ENCODE measurements around the gene NET1.
"Not testable (repeated sequence)": the region's sequence is repeated elsewhere in the genome, so short reads cannot be mapped to it uniquely, and the experiment has no call there.

NET1 gene

GRCh38 chr10:5400468-5401240 is 11.7 kb upstream of the NET1 start:
- no peak for DNase-seq (ENCODE audit: low spot score)

GRCh38 chr10:5402798-5403197 is 9.6 kb upstream of the NET1 start:
- DNase-seq (ENCODE audit: low spot score), result no peak

- no peak for DNase-seq (ENCODE audit: low spot score)
Measured at GRCh38 chr10:5404208-5405041, 7.9 kb upstream of the NET1 start, which contains the start of gene TUBAL3. TUBAL3 (minus strand) TSS chr10:5404828; CDS start chr10:5404792, 36 bp downstream.

GRCh38 chr10:5406918-5407317 is 5.4 kb upstream of the NET1 start:
- no peak for DNase-seq (ENCODE audit: low spot score)

GRCh38 chr10:5410787-5411186 is 1.6 kb upstream of the NET1 start:
- DNase-seq (ENCODE audit: low spot score), result not testable (repeated sequence)

- peak; percentile 12 for DNase-seq (ENCODE audit: low spot score)
Measured at GRCh38 chr10:5411941-5412276, 448 bp upstream of the NET1 start.

- peak; percentile 56 for DNase-seq (ENCODE audit: low spot score)
Measured at GRCh38 chr10:5413012-5413938, 918 bp downstream of the NET1 start.

GRCh38 chr10:5416981-5417380 is 4.6 kb downstream of the NET1 start:
- DNase-seq (ENCODE audit: low spot score), result no peak

GRCh38 chr10:5418584-5418983 is 6.2 kb downstream of the NET1 start:
- no peak for DNase-seq (ENCODE audit: low spot score)

- no peak for DNase-seq (ENCODE audit: low spot score)
Measured at GRCh38 chr10:5419466-5420094, 7.2 kb downstream of the NET1 start.

GRCh38 chr10:5423771-5424170 is 11.4 kb downstream of the NET1 start:
- no peak for DNase-seq (ENCODE audit: low spot score)

GRCh38 chr10:5424751-5425150 is 12.4 kb downstream of the NET1 start:
- DNase-seq (ENCODE audit: low spot score), result no peak

- DNase-seq (ENCODE audit: low spot score), result no peak
Measured at GRCh38 chr10:5428133-5428532, 15.8 kb downstream of the NET1 start.

GRCh38 chr10:5433182-5433581 is 20.8 kb downstream of the NET1 start:
- no peak for DNase-seq (ENCODE audit: low spot score)

- DNase-seq (ENCODE audit: low spot score), result peak; percentile 56
Measured at GRCh38 chr10:5434017-5434753, 21.8 kb downstream of the NET1 start.

- no peak for DNase-seq (ENCODE audit: low spot score)
Measured at GRCh38 chr10:5435328-5435727, 23.0 kb downstream of the NET1 start.

- DNase-seq (ENCODE audit: low spot score), result no peak
Measured at GRCh38 chr10:5440206-5440605, 27.8 kb downstream of the NET1 start.

- DNase-seq (ENCODE audit: low spot score), result no peak
Measured at GRCh38 chr10:5441106-5441505, 28.7 kb downstream of the NET1 start.

- DNase-seq (ENCODE audit: low spot score), result peak; percentile 47
Measured at GRCh38 chr10:5442065-5442989, 30.0 kb downstream of the NET1 start.

- DNase-seq (ENCODE audit: low spot score), result no peak
Measured at GRCh38 chr10:5442990-5443370, 30.6 kb downstream of the NET1 start.
